ENCODE results near the gene DUSP18.
"Not testable (repeated sequence)": the region's sequence is repeated elsewhere in the genome, so short reads cannot be mapped to it uniquely, and the experiment has no call there.

The DUSP18 gene

DNA sequence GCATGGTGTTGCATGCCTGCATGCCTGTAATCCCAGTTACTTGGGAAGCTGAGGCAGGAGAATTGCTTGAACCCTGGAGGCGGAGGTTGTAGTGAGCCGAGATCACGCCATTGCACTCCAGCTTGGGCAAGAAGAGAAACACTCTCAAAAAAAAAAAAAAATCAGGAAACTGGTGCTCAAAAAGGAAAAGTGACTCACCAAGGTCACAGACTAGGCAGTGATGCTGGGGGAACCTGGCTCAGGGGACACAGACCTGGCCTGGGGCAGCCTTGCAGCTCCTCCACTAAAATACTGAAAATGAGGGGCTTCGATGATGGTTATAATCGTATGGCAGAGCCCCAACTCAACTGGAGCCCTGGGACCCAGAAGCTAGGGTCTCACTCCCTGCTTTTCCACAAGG lies 40.2 kb downstream of the DUSP18 start:
- no peak for DNase-seq (ENCODE audit: low read depth)
- TF ChIP-seq, protein P1, sequence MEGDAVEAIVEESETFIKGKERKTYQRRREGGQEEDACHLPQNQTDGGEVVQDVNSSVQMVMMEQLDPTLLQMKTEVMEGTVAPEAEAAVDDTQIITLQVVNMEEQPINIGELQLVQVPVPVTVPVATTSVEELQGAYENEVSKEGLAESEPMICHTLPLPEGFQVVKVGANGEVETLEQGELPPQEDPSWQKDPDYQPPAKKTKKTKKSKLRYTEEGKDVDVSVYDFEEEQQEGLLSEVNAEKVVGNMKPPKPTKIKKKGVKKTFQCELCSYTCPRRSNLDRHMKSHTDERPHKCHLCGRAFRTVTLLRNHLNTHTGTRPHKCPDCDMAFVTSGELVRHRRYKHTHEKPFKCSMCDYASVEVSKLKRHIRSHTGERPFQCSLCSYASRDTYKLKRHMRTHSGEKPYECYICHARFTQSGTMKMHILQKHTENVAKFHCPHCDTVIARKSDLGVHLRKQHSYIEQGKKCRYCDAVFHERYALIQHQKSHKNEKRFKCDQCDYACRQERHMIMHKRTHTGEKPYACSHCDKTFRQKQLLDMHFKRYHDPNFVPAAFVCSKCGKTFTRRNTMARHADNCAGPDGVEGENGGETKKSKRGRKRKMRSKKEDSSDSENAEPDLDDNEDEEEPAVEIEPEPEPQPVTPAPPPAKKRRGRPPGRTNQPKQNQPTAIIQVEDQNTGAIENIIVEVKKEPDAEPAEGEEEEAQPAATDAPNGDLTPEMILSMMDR (conservative IDR thresholded peaks at IDR 0.05; ENCODE audit: low read length) = no peak
- H3K4me3 ChIP-seq (ENCODE audit: low read length) = no peak overlapping the region

DNA sequence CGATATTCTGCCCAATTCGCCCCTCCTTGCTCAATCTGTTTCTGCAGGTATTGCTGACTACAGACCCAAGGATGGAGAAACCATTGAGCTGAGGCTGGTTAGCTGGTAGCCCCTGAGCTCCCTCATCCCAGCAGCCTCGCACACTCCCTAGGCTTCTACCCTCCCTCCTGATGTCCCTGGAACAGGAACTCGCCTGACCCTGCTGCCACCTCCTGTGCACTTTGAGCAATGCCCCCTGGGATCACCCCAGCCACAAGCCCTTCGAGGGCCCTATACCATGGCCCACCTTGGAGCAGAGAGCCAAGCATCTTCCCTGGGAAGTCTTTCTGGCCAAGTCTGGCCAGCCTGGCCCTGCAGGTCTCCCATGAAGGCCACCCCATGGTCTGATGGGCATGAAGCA lies 41.3 kb downstream of the DUSP18 start:
- no peak overlapping the region for H3K4me3 ChIP-seq (ENCODE audit: low read length)
- TF ChIP-seq, protein P1 (conservative IDR thresholded peaks at IDR 0.05; ENCODE audit: low read length) = no peak
- no peak for DNase-seq (ENCODE audit: low read depth)

DNA sequence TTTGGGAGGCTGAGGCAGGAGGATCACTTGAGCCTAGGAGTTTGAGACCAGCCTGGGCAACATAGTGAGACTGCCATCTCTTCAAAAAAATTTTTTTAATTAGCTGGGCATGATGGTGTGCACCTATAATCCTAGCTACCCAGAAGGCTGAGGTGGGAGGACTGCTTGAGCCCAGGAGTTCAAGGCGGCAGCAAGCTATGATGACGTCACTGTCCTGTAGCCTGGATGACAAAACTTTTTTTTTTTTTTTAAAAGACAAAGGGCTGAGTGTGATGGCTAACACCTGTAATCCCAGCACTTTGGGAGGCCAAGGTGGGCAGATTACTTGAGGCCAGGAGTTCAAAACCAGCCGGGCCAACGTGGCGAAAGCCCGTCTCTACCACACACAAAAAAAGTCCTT lies 47.8 kb downstream of the DUSP18 start:
- H3K4me3 ChIP-seq (ENCODE audit: low read length) = not testable (repeated sequence)

DNA sequence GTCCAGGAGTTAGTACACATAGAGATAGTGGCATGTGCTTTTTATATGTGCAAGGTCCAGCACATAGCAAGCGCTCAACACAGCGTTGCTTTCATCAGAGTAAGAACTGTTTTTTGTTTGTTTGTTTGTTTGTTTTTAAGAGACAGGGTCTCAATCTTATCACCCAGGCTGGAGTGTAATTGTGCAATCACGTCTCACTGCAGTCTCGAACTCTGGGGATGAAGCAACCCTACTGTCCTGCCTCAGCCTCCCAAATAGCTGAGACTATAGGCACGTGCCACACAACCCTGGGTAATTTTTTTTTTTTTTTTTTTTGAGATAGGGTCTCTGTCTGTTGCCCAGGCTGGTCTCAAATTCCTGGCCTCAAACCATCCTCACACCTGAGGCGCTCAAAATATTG lies 49.9 kb downstream of the DUSP18 start:
- TF ChIP-seq, protein P1 (conservative IDR thresholded peaks at IDR 0.05; ENCODE audit: low read length) = no peak
- DNase-seq (ENCODE audit: low read depth) = no peak
- H3K4me3 ChIP-seq (ENCODE audit: low read length) = no peak overlapping the region

More for the DNA sequence above, 47.8 kb downstream of the DUSP18 start:
- DNase-seq (ENCODE audit: low read depth) = not testable (repeated sequence)

DNA sequence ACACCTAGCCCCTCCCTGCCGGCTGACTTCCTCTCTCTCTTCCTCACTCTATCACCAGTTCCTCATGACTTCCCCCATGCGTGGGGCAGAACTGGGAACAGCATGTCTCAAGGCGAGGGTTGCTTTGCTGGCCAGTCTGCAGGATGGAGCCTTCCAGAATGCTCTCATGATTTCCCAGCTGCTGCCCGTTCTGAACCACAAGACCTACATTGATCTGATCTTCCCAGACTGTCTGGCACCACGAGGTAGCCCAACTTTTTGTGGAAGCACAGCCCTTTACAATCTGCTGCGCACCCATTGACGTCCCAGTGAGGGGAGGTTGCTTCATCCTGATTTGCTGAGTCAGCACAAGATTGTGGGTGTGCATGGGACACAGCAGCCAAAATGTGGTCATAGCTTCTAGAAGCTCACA lies 52.1 kb downstream of the DUSP18 start:
- DNase-seq (ENCODE audit: low read depth) = no peak
- TF ChIP-seq, protein P1 (conservative IDR thresholded peaks at IDR 0.05; ENCODE audit: low read length) = no peak
- H3K4me3 ChIP-seq (ENCODE audit: low read length) = no peak overlapping the region

DNA sequence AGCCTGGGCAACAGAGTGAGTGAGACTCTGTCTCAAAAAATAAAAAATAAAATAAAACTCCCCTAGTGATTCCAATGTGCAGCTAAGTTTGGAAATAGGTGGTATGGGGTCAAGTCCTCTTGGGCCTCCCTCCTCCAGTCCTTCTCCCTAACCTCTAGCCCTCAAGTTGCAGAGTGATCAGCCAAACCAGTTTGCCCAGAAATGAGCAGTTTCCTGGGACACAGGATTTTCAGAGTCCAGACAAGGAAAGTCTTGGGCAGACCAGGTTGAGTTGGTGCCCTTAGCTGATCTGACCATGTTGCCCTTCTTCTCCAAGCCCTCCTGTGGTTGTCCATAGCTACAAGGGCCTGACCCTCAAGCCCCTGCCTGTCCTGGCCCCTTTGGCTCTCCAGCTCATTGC lies 52.8 kb downstream of the DUSP18 start:
- TF ChIP-seq, protein P1 (conservative IDR thresholded peaks at IDR 0.05; ENCODE audit: low read length) = no peak
- no peak for DNase-seq (ENCODE audit: low read depth)
- H3K4me3 ChIP-seq (ENCODE audit: low read length) = no peak overlapping the region

DNA sequence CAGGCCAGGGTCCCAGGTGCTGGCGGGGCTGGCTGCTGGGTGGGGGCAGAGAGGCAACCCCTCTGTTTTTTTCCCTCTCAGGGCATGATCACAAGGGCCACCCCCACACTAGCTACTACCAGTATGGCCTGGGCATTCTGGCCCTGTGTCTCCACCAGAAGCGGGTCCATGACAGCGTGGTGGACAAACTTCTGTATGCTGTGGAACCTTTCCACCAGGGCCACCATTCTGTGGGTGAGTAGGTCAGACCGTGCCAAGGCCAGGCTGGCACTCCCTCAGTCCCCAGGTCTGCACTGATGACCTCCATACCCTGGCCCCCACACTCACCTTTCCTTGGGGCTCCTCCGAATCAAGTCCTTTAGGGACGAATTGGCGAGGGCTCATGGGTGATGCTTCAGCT lies 53.4 kb downstream of the DUSP18 start:
- no peak for DNase-seq (ENCODE audit: low read depth)
- TF ChIP-seq, protein P1 (conservative IDR thresholded peaks at IDR 0.05; ENCODE audit: low read length) = no peak
- H3K4me3 ChIP-seq (ENCODE audit: low read length) = no peak overlapping the region

DNA sequence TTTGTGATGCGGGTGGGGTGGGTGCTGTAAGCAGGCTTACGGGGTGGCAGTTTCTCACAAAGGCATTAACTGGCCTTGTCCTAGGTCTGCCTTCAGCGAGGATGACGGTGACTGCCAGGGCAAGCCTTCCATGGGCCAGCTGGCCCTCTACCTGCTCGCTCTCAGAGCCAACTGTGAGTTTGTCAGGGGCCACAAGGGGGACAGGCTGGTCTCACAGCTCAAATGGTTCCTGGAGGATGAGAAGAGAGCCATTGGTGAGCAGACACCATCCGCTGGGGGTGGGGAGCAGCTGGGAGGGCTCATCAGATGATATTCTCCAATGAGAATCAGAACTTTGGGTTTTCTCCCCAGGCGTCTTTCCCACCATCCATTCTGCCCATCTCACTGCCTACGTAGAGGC lies 54.9 kb downstream of the DUSP18 start:
- no peak overlapping the region for H3K4me3 ChIP-seq (ENCODE audit: low read length)
- TF ChIP-seq, protein P1 (conservative IDR thresholded peaks at IDR 0.05; ENCODE audit: low read length) = no peak
- no peak for DNase-seq (ENCODE audit: low read depth)
